IMR-90 (cell line): ENCODE data around the gene IGF2BP1.

Source experiments
- MAFK ChIP-seq: IDR thresholded peaks from 2 replicates; pipeline ENCODE4 v1.6.1; 2012; ENCODE audit warnings: low read depth, low read length, improper control_type of control experiment
- MXI1 ChIP-seq: IDR thresholded peaks from 2 replicates; pipeline ENCODE4 v1.6.1; 2012; ENCODE audit warnings: low read depth, mild to moderate bottlenecking, low read length, moderate library complexity, borderline replicate concordance
- NFE2L2 ChIP-seq: fragments of 150-350 bp; IDR thresholded peaks from 2 replicates; pipeline ENCODE4 v1.6.1; 2016; ENCODE audit warnings: low read depth, mild to moderate bottlenecking, low read length
- POLR2A ChIP-seq: IDR thresholded peaks from 2 replicates; pipeline ENCODE4 v1.6.1; 2012; ENCODE audit warnings: mild to moderate bottlenecking, low read depth, low read length
- RFX5 ChIP-seq: IDR thresholded peaks from 2 replicates; pipeline ENCODE4 v1.8.0; 2012; ENCODE audit warnings: low read depth, mild to moderate bottlenecking, low read length, moderate library complexity
- TF ChIP-seq, protein P1 (sequence below): fragments of 150-350 bp; IDR thresholded peaks from 2 replicates; pipeline ENCODE4 v1.6.1; 2017; ENCODE audit warnings: mild to moderate bottlenecking, antibody characterized with exemption, low read length, low read depth
- TF ChIP-seq, protein P2 (sequence below): conservative IDR thresholded peaks from 2 replicates; pipeline ENCODE4 v1.5.1; 2012; ENCODE audit warnings: mild to moderate bottlenecking, low read depth, low read length, improper control_type of control experiment

DNA sequence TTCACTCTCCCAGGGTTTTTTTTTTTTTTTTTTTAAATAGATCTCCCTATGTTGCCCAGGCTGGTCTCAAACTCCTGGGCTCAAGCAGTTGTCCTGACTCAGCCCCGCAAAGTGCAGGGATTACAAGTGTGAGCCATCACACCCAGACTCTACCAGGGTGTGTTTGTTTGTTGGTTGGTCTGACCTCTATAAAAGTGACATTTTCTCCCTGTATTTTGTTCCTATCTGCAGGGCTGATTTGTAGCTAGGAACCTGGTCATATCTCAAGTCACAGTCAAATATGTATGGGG lies 89.1 kb downstream of the IGF2BP1 start:
- TF ChIP-seq, protein P1, sequence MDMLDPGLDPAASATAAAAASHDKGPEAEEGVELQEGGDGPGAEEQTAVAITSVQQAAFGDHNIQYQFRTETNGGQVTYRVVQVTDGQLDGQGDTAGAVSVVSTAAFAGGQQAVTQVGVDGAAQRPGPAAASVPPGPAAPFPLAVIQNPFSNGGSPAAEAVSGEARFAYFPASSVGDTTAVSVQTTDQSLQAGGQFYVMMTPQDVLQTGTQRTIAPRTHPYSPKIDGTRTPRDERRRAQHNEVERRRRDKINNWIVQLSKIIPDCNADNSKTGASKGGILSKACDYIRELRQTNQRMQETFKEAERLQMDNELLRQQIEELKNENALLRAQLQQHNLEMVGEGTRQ = no peak
- TF ChIP-seq, protein P2, sequence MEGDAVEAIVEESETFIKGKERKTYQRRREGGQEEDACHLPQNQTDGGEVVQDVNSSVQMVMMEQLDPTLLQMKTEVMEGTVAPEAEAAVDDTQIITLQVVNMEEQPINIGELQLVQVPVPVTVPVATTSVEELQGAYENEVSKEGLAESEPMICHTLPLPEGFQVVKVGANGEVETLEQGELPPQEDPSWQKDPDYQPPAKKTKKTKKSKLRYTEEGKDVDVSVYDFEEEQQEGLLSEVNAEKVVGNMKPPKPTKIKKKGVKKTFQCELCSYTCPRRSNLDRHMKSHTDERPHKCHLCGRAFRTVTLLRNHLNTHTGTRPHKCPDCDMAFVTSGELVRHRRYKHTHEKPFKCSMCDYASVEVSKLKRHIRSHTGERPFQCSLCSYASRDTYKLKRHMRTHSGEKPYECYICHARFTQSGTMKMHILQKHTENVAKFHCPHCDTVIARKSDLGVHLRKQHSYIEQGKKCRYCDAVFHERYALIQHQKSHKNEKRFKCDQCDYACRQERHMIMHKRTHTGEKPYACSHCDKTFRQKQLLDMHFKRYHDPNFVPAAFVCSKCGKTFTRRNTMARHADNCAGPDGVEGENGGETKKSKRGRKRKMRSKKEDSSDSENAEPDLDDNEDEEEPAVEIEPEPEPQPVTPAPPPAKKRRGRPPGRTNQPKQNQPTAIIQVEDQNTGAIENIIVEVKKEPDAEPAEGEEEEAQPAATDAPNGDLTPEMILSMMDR = no peak
- TF ChIP-seq MAFK (no peak), POLR2A (no peak), NFE2L2 (no peak), MXI1 (no peak), RFX5 (no peak)
